H1 (cell line): ENCODE results near the gene MUC22. TPM values are rescaled to one million over a fixed set of nuclear protein-coding genes. Genes with fewer than 3 reads are reported as not detected.

Experiments
- BCL11A ChIP-seq, 2 experiments: IDR thresholded peaks; one replicate each; pipeline ENCODE4 v1.6.1; 2011; ENCODE audit warnings: low read depth in 2 of 2, low read length in 2 of 2, mild to moderate bottlenecking in 2 of 2
- POLR2AphosphoS5 ChIP-seq: IDR thresholded peaks from 2 replicates; pipeline ENCODE4 v1.6.1; 2011; ENCODE audit warnings: low read depth, low read length
- RXRA ChIP-seq: IDR thresholded peaks from 2 replicates; pipeline ENCODE4 v1.6.1; 2011; ENCODE audit warnings: low read depth, mild to moderate bottlenecking, low read length, moderate library complexity; ENCODE audit not compliant: insufficient read depth
- SP1 ChIP-seq: IDR thresholded peaks from 2 replicates; pipeline ENCODE4 v1.6.1; 2011; ENCODE audit warnings: low read depth, low read length
- polyA plus RNA-seq, 7 experiments: library from polyadenylated mRNA; depleted of rRNA in 3 of 7; stranded (reverse) in 5 of 7; unstranded in 2 of 7; fragments of >200 nt in 5 of 7; fragments of 200-250 nt in 2 of 7; gene quantifications; 1 replicate in 5 of 7; 2 replicates in 1 of 7; 4 replicates in 1 of 7; pipeline versions ENCODE4 v1.2.1 to v1.2.3, GENCODE V29; 2011 to 2013; ENCODE audit warnings: missing spikeins in 2 of 7, mixed read lengths in 2 of 7
- total RNA-seq: library from RNA; stranded (reverse); fragmentation: NEBNext Ultra II Directional; extraction: Animal tissue kit (Norgen Biotek cat#: 25700); gene quantifications from 2 replicates; pipeline ENCODE4 v1.2.1, GENCODE V29; 2021
- TF ChIP-seq, protein P1 (sequence below): IDR thresholded peaks from 2 replicates; pipeline ENCODE4 v1.6.1; 2011; ENCODE audit warnings: low read depth, mild to moderate bottlenecking, low read length; ENCODE audit not compliant: insufficient read depth

Gene MUC22
- total and polyA plus RNA-seq, 2 of the 8 experiments (the other 6 are each of a cell fraction or from before 2014, with no cell fraction given): 0.02 TPM; not detected in 1

DNA sequence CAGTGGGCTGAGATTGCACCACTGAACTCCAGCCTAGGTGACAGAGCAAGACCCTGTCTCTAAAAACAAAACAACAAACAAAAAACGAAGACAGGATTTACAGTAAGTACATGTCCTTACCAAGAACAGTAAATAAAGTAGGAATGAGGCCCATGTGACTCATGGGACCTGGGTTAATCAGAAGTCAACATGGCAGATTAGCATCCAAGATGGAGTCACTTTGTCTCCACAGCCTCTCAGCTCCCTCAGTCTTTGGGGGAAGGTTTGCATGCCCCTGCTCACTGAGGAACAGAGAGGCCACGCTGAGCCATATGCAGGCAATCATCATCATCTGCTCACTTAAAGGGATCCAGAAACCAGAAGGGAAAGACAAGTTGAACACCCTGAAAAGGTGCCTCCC lies 7.8 kb upstream of the MUC22 start (continued):
- TF ChIP-seq SP1 (no peak), BCL11A (IDR thresholded peaks at IDR 0.05; ENCODE audit: low read depth in 2 of 2, low read length in 2 of 2) (no peak), RXRA (no peak), POLR2AphosphoS5 (no peak)
- TF ChIP-seq, protein P1, sequence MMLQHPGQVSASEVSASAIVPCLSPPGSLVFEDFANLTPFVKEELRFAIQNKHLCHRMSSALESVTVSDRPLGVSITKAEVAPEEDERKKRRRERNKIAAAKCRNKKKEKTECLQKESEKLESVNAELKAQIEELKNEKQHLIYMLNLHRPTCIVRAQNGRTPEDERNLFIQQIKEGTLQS: no peak
